ENCODE data around the gene CLIC6. TPM values are rescaled to one million over a fixed set of nuclear protein-coding genes. Genes with fewer than 3 reads are reported as not detected.

Gene CLIC6
- polyA plus RNA-seq (2013, experiment 1 of 2) = 2.9 TPM
- polyA plus RNA-seq (2013, experiment 2 of 2) = 2.9 TPM

GRCh38 chr21:34668803-34669148, at the start of gene CLIC6:
TSS of gene CLIC6 (plus strand) at chr21:34668994. CDS start at chr21:34669389, 395 bp downstream.
- Histone ChIP-seq H3K79me1 (ENCODE audit: low read depth, low read length) (no peaks in the 10 kb centered on the region), H2AK5ac (ENCODE audit: low read depth, low read length) (no peak within 1 kb of the TSS), H3K9ac (ENCODE audit: low read depth, low read length, poor library complexity) (peak within 1 kb of the TSS; percentile 50), H2BK12ac (ENCODE audit: low read length) (no peak within 1 kb of the TSS), H3K36me3 (replicated peaks in 1 of 2; ENCODE audit: control insufficient read depth in 2 of 2, insufficient read depth in 2 of 2, low read length in 2 of 2) (no peaks in the 10 kb centered on the region), H3K14ac (ENCODE audit: low read length) (peak within 1 kb of the TSS; percentile 49), H3K18ac (ENCODE audit: low read length) (peak within 1 kb of the TSS; percentile 84), H2BK120ac (ENCODE audit: low read depth, low read length) (no peak within 1 kb of the TSS), H3K9me3 (replicated peaks in 1 of 2; ENCODE audit: control insufficient read depth in 2 of 2, insufficient read depth in 1 of 2, low read depth in 1 of 2, low read length in 2 of 2) (peaks cover 0 to 3% of the 10 kb centered on the region in 2 donors), H3K4me1 (ENCODE audit: control insufficient read depth in 2 of 2, insufficient read depth in 1 of 2, low read depth in 1 of 2, low read length in 2 of 2) (peaks cover 0 to 2% of the 10 kb centered on the region in 2 donors), H2BK15ac (ENCODE audit: low read length) (peak within 1 kb of the TSS; percentile 79), H2BK5ac (ENCODE audit: low read length) (no peak within 1 kb of the TSS), H4K8ac (ENCODE audit: low read depth, low read length) (no peak within 1 kb of the TSS), H3K27me3 (ENCODE audit: control insufficient read depth in 3 of 3, insufficient read depth in 3 of 3, low read depth in 1 of 3, low read length in 3 of 3) (peaks cover 19 to 80% (median 47%) of the 10 kb centered on the region in 3 experiments), H3K27ac (replicated peaks; ENCODE audit: low read length) (no peak within 1 kb of the TSS), H4K91ac (ENCODE audit: low read depth, low read length, poor library complexity) (no peak within 1 kb of the TSS), H3K4me3 (ENCODE audit: low read length in 2 of 2) (peak within 1 kb of the TSS in 1 of 2 donors; percentile 81), H3K23ac (ENCODE audit: low read depth, low read length, poor library complexity) (no peak within 1 kb of the TSS), H3K4me2 (ENCODE audit: insufficient read depth, low read length, poor library complexity, severe bottlenecking) (peak within 1 kb of the TSS; percentile 90), H2AFZ (ENCODE audit: low read length) (peak within 1 kb of the TSS; percentile 72), H3K4ac (ENCODE audit: low read length) (no peak within 1 kb of the TSS)
- WGBS, 2 donors (ENCODE audit: extremely low coverage in 2 of 2, insufficient read length in 2 of 2, insufficient replicate concordance in 1 of 2) = no CpG with 5 or more reads among the region's 18 CpGs
- peak; percentile 21 for DNase-seq (ENCODE audit: low spot score)

GRCh38 chr21:34619841-34620665, 48.7 kb upstream of the CLIC6 start:
- no peak overlapping the region for H3K18ac ChIP-seq (ENCODE audit: low read length)
- H4K91ac ChIP-seq (ENCODE audit: low read depth, low read length, poor library complexity) = no peak overlapping the region
- H3K4me3 ChIP-seq (ENCODE audit: low read length in 2 of 2) = no peak overlapping the region
- no peak overlapping the region for H4K8ac ChIP-seq (ENCODE audit: low read depth, low read length)
- no peak overlapping the region for H2AK5ac ChIP-seq (ENCODE audit: low read depth, low read length)
- no peak overlapping the region for H2BK15ac ChIP-seq (ENCODE audit: low read length)
- no peak overlapping the region for H2BK120ac ChIP-seq (ENCODE audit: low read depth, low read length)
- DNase-seq (ENCODE audit: low spot score) = no peak
- H3K4me1 ChIP-seq (ENCODE audit: control insufficient read depth in 2 of 2, insufficient read depth in 1 of 2, low read depth in 1 of 2, low read length in 2 of 2) = peaks cover 4 to 8% of the 10 kb centered on the region in 2 donors
- no peak overlapping the region for H3K14ac ChIP-seq (ENCODE audit: low read length)
- H3K23ac ChIP-seq (ENCODE audit: low read depth, low read length, poor library complexity) = no peak overlapping the region
- no CpG with 5 or more reads among the region's 8 CpGs for WGBS, 2 donors (ENCODE audit: extremely low coverage in 2 of 2, insufficient read length in 2 of 2, insufficient replicate concordance in 1 of 2)
- H3K79me1 ChIP-seq (ENCODE audit: low read depth, low read length) = no peaks in the 10 kb centered on the region
- no peak overlapping the region for H2BK5ac ChIP-seq (ENCODE audit: low read length)
- H2BK12ac ChIP-seq (ENCODE audit: low read length) = no peak overlapping the region
- no peak overlapping the region for H2AFZ ChIP-seq (ENCODE audit: low read length)
- no peak overlapping the region for H3K4me2 ChIP-seq (ENCODE audit: insufficient read depth, low read length, poor library complexity, severe bottlenecking)
- H3K27me3 ChIP-seq (ENCODE audit: control insufficient read depth in 3 of 3, insufficient read depth in 3 of 3, low read depth in 1 of 3, low read length in 3 of 3) = peaks cover 0 to 35% (median 2%) of the 10 kb centered on the region in 3 experiments
- H3K4ac ChIP-seq (ENCODE audit: low read length) = no peak overlapping the region
- no peak overlapping the region for H3K9ac ChIP-seq (ENCODE audit: low read depth, low read length, poor library complexity)
- no peaks in the 10 kb centered on the region for H3K9me3 ChIP-seq (replicated peaks in 1 of 2; ENCODE audit: control insufficient read depth in 2 of 2, insufficient read depth in 1 of 2, low read depth in 1 of 2, low read length in 2 of 2)
- H3K27ac ChIP-seq (replicated peaks; ENCODE audit: low read length) = no peak overlapping the region
- H3K36me3 ChIP-seq (replicated peaks in 1 of 2; ENCODE audit: control insufficient read depth in 2 of 2, insufficient read depth in 2 of 2, low read length in 2 of 2) = no peaks in the 10 kb centered on the region

GRCh38 chr21:34621434-34622350, 47.1 kb upstream of the CLIC6 start:
- no peak overlapping the region for H2AK5ac ChIP-seq (ENCODE audit: low read depth, low read length)
- H3K4me1 ChIP-seq (ENCODE audit: control insufficient read depth in 2 of 2, insufficient read depth in 1 of 2, low read depth in 1 of 2, low read length in 2 of 2) = peaks cover 4 to 8% of the 10 kb centered on the region in 2 donors
- no peak overlapping the region for H3K23ac ChIP-seq (ENCODE audit: low read depth, low read length, poor library complexity)
- no peaks in the 10 kb centered on the region for H3K9me3 ChIP-seq (replicated peaks in 1 of 2; ENCODE audit: control insufficient read depth in 2 of 2, insufficient read depth in 1 of 2, low read depth in 1 of 2, low read length in 2 of 2)
- H2BK12ac ChIP-seq (ENCODE audit: low read length) = no peak overlapping the region
- no peak overlapping the region for H4K8ac ChIP-seq (ENCODE audit: low read depth, low read length)
- H4K91ac ChIP-seq (ENCODE audit: low read depth, low read length, poor library complexity) = no peak overlapping the region
- no peak overlapping the region for H3K4me3 ChIP-seq (ENCODE audit: low read length in 2 of 2)
- H3K9ac ChIP-seq (ENCODE audit: low read depth, low read length, poor library complexity) = no peak overlapping the region
- no peak overlapping the region for H2BK15ac ChIP-seq (ENCODE audit: low read length)
- no peak overlapping the region for H3K4ac ChIP-seq (ENCODE audit: low read length)
- H3K36me3 ChIP-seq (replicated peaks in 1 of 2; ENCODE audit: control insufficient read depth in 2 of 2, insufficient read depth in 2 of 2, low read length in 2 of 2) = no peaks in the 10 kb centered on the region
- H3K4me2 ChIP-seq (ENCODE audit: insufficient read depth, low read length, poor library complexity, severe bottlenecking) = no peak overlapping the region
- no CpG with 5 or more reads among the region's 4 CpGs for WGBS, 2 donors (ENCODE audit: extremely low coverage in 2 of 2, insufficient read length in 2 of 2, insufficient replicate concordance in 1 of 2)
- no peak overlapping the region for H3K14ac ChIP-seq (ENCODE audit: low read length)
- H2BK5ac ChIP-seq (ENCODE audit: low read length) = no peak overlapping the region
- no peak overlapping the region for H2BK120ac ChIP-seq (ENCODE audit: low read depth, low read length)
- H2AFZ ChIP-seq (ENCODE audit: low read length) = no peak overlapping the region
- H3K27ac ChIP-seq (replicated peaks; ENCODE audit: low read length) = no peak overlapping the region
- peaks cover 0 to 23% (median 0%) of the 10 kb centered on the region in 3 experiments for H3K27me3 ChIP-seq (ENCODE audit: control insufficient read depth in 3 of 3, insufficient read depth in 3 of 3, low read depth in 1 of 3, low read length in 3 of 3)
- no peak for DNase-seq (ENCODE audit: low spot score)
- H3K79me1 ChIP-seq (ENCODE audit: low read depth, low read length) = no peaks in the 10 kb centered on the region
- no peak overlapping the region for H3K18ac ChIP-seq (ENCODE audit: low read length)

Measured in neuronal stem cell (in vitro differentiated cells).